Stimulated activated naive CD4-positive, alpha-beta T cell treated with Interleukin-2 at 50 U/mL for 16 hours (primary cell): ENCODE results near the gene FAM131B.

Experiments used
- DNase-seq: peaks from one replicate; lab custom pipeline; 2025; lab: John Stamatoyannopoulos, UW

FAM131B gene

GRCh38 chr7:143382126-143382790 lies 19.7 kb upstream of the FAM131B start:
- no peak for DNase-seq

GRCh38 chr7:143381427-143382125 lies 19.1 kb upstream of the FAM131B start:
- no peak for DNase-seq

GRCh38 chr7:143380646-143381426 lies 18.3 kb upstream of the FAM131B start, which contains the start of gene ZYX:
ZYX (plus strand) TSS chr7:143381345; CDS start chr7:143381572, 227 bp downstream.
- DNase-seq, result peak; percentile 89

- DNase-seq, result peak; percentile 85
Observed at GRCh38 chr7:143380260-143380645, 17.7 kb upstream of the FAM131B start.

GRCh38 chr7:143379611-143380259 lies 17.2 kb upstream of the FAM131B start:
- DNase-seq, result no peak

- no peak for DNase-seq
Observed at GRCh38 chr7:143376396-143376795, 13.9 kb upstream of the FAM131B start.

- DNase-seq, result no peak
Observed at GRCh38 chr7:143375298-143376034, 13.0 kb upstream of the FAM131B start.

GRCh38 chr7:143374561-143374960 lies 12.0 kb upstream of the FAM131B start:
- no peak for DNase-seq

GRCh38 chr7:143373255-143373794 lies 10.8 kb upstream of the FAM131B start:
- DNase-seq, result no peak

- peak; percentile 55 for DNase-seq
Observed at GRCh38 chr7:143372070-143372469, 9.6 kb upstream of the FAM131B start.

GRCh38 chr7:143369678-143370651 lies 7.5 kb upstream of the FAM131B start:
- no peak for DNase-seq

- DNase-seq, result no peak
Observed at GRCh38 chr7:143368387-143368786, 5.9 kb upstream of the FAM131B start.

- DNase-seq, result no peak
Observed at GRCh38 chr7:143367972-143368371, 5.5 kb upstream of the FAM131B start.

GRCh38 chr7:143363016-143363937 lies 764 bp upstream of the FAM131B start:
- DNase-seq, result no peak

- DNase-seq, result no peak
Observed at GRCh38 chr7:143361552-143362130, 872 bp downstream of the FAM131B start.

GRCh38 chr7:143360788-143361551 lies 1.5 kb downstream of the FAM131B start:
- no peak for DNase-seq

GRCh38 chr7:143359771-143360353 lies 2.7 kb downstream of the FAM131B start:
- no peak for DNase-seq
